ENCODE data around the gene MAD1L1. TPM values are rescaled to one million over a fixed set of nuclear protein-coding genes. Genes with fewer than 3 reads are reported as not detected.

The MAD1L1 gene
- total and polyA plus RNA-seq, 2 of the 4 experiments (the other 2 are of a cell fraction) = 29.0 to 40.9 TPM

DNA sequence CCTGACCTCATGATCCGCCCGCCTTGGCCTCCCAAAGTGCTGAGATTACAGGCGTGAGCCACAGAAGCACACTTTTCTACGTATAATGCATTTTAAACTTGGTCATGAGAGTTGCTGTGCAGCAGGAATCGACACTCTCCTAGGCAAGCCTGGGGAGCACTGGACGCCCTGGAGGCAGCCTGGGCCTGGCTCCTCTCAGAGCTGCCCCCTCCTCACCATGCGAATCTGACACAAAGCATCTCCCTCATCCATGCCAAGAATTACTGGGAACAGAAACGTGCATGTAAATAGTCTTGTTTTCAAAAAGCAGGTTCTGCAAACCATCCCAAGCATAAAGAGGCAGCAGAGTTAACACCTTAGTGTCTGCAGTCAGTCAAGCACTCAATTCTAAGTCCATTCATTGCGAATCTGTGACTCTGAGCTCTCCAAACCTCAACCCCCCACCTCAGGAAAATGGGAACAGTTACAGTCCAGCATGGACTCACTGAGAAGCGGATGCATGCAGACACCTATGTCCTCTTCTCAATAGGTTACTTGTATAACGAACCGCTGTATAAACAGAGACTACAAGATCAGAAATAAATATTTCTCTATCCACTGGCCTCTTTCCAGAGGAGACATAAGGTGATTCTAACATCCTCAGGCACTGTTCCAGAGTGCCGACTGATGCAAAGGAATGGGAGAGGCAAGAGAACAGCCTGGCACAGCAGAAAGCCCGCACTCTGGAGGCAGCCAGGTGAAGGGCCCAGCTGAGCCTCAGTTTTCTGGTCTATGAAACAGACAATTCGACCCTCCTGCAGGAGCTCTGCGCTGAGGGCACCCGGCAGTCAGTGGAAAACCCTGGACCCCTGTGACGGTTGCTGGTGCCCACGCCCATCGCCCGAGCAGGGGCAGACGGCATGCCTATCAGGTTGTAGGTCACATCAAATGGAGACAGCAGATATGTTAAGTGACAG lies 68.9 kb downstream of the MAD1L1 start:
- Histone ChIP-seq H3K4me1 (ENCODE audit: control insufficient read depth, insufficient read depth, low read length) (no peaks in the 10 kb centered on the region; the same call in 1 of the 2 replicates), H2BK120ac (ENCODE audit: low read depth, low read length) (no peak overlapping the region), H3K4me2 (ENCODE audit: low read depth, low read length) (no peak overlapping the region), H4K8ac (ENCODE audit: low read depth in 2 of 2, low read length in 2 of 2) (no peak overlapping the region), H3K56ac (ENCODE audit: extremely low read depth, insufficient read depth, low read length) (no peak overlapping the region), H2BK15ac (ENCODE audit: low read depth, low read length) (no peak overlapping the region), H3K23ac (ENCODE audit: low read depth, low read length) (no peak overlapping the region), H3K27me3 (ENCODE audit: control insufficient read depth, insufficient read depth, low read length) (no peaks in the 10 kb centered on the region), H4K20me1 (ENCODE audit: insufficient read depth, low read length) (peaks cover 29% of the 10 kb centered on the region), H3K18ac (ENCODE audit: low read depth, low read length) (no peak overlapping the region), H2AK5ac (ENCODE audit: low read depth, low read length) (no peak overlapping the region), H3K27ac (ENCODE audit: insufficient read depth, low read length) (no peak overlapping the region), H4K91ac (ENCODE audit: insufficient read depth, low read depth, low read length) (no peak overlapping the region), H2AFZ (replicated peaks; ENCODE audit: low read length, poor library complexity) (no peak overlapping the region), H4K5ac (ENCODE audit: low read depth, low read length) (no peak overlapping the region), H3K9me3 (ENCODE audit: control insufficient read depth, insufficient read depth, low read length) (no peaks in the 10 kb centered on the region), H3K14ac (replicated peaks; ENCODE audit: low read depth, low read length) (no peak overlapping the region), H3K9me1 (ENCODE audit: insufficient read depth, low read length) (no peaks in the 10 kb centered on the region; the same call in 1 of the 2 replicates), H3K4me3 (ENCODE audit: insufficient read depth, low read depth, low read length) (no peak overlapping the region), H3K36me3 (ENCODE audit: control insufficient read depth, insufficient read depth, low read length) (0 out of 2 replicates have a peak, but pooled peaks cover 1% of the 10 kb centered on the region), H2AK9ac (replicated peaks; ENCODE audit: low read depth, low read length, poor library complexity) (no peak overlapping the region), H2BK5ac (ENCODE audit: low read depth, low read length, poor library complexity, severe bottlenecking) (no peak overlapping the region), H3K79me1 (ENCODE audit: low read depth in 1 of 2, low read length in 2 of 2) (peaks cover 6 to 7% of the 10 kb centered on the region in 2 experiments; a peak in 2 of 4 replicates), H3K9ac (ENCODE audit: low read depth, low read length) (no peak overlapping the region), H2BK20ac (ENCODE audit: low read depth, low read length) (no peak overlapping the region), H3K4ac (ENCODE audit: low read depth, low read length) (no peak overlapping the region)
- WGBS, 2 experiments (ENCODE audit: extremely low coverage in 2 of 2, insufficient read length in 1 of 2) = 81% methylated on average over 5 of the region's 22 CpGs; no CpG with 5 or more reads in 1 of the 2 experiments
- peak; percentile 10 for DNase-seq
- ATAC-seq (ENCODE audit: low read depth) = no peak
- intact Hi-C loops (cut with micrococcal nuclease) = no loop called here
- in situ Hi-C loops (cut with MboI; ENCODE audit: low sequenced_read_pairs) = no loop called here
- ChIA-PET POLR2A (ENCODE audit: unreplicated experiment) (no interaction called here), CTCF (no interaction called here)
- BruUV-seq (replicated peaks) = no TSS peak
- dilution Hi-C loops (cut with HindIII; ENCODE audit: low sequenced_read_pairs, unreplicated experiment) = no loop called here
- TF ChIP-seq MAFK (IDR thresholded peaks at IDR 0.05; ENCODE audit: low read depth, low read length) (no peak), SMC3 (IDR thresholded peaks at IDR 0.05; ENCODE audit: low read depth, low read length) (no peak), MAZ (IDR thresholded peaks at IDR 0.05; ENCODE audit: borderline replicate concordance, low read depth, low read length) (no peak), MXI1 (IDR thresholded peaks at IDR 0.05; ENCODE audit: borderline replicate concordance, low read depth, low read length) (no peak), NFE2L2 (IDR thresholded peaks at IDR 0.05; ENCODE audit: low read depth, low read length) (no peak), FOS (IDR thresholded peaks at IDR 0.05; ENCODE audit: low read depth, low read length) (no peak), CEBPB (IDR thresholded peaks at IDR 0.05; ENCODE audit: low read depth, low read length) (no peak), CTCF (conservative IDR thresholded peaks at IDR 0.05; ENCODE audit: low read depth, low read length) (no peak), CHD1 (IDR thresholded peaks at IDR 0.05; ENCODE audit: low read depth, low read length) (no peak), USF2 (IDR thresholded peaks at IDR 0.05; ENCODE audit: low read depth, low read length) (no peak), POLR2A (IDR thresholded peaks at IDR 0.05; ENCODE audit: low read depth, low read length) (no peak), RCOR1 (IDR thresholded peaks at IDR 0.05; ENCODE audit: insufficient replicate concordance, low read length) (no peak), RAD21 (IDR thresholded peaks at IDR 0.05; ENCODE audit: low read length) (no peak)
- TF ChIP-seq, protein P1, sequence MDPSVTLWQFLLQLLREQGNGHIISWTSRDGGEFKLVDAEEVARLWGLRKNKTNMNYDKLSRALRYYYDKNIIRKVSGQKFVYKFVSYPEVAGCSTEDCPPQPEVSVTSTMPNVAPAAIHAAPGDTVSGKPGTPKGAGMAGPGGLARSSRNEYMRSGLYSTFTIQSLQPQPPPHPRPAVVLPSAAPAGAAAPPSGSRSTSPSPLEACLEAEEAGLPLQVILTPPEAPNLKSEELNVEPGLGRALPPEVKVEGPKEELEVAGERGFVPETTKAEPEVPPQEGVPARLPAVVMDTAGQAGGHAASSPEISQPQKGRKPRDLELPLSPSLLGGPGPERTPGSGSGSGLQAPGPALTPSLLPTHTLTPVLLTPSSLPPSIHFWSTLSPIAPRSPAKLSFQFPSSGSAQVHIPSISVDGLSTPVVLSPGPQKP (IDR thresholded peaks at IDR 0.05; ENCODE audit: borderline replicate concordance, low read depth, low read length) = no peak
